GM19043 (cell line): ENCODE results near the gene CRKL.
"Not testable (repeated sequence)": the region's sequence is repeated elsewhere in the genome, so short reads cannot be mapped to it uniquely, and the experiment has no call there.

Source experiments
- ATAC-seq: cut with Tn5 transposase; IDR thresholded peaks from one replicate; pipeline ENCODE4 v1.9.1; 2021; ENCODE audit warnings: low read depth; ENCODE audit not compliant: unreplicated experiment

The CRKL gene, protein sequence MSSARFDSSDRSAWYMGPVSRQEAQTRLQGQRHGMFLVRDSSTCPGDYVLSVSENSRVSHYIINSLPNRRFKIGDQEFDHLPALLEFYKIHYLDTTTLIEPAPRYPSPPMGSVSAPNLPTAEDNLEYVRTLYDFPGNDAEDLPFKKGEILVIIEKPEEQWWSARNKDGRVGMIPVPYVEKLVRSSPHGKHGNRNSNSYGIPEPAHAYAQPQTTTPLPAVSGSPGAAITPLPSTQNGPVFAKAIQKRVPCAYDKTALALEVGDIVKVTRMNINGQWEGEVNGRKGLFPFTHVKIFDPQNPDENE

DNA sequence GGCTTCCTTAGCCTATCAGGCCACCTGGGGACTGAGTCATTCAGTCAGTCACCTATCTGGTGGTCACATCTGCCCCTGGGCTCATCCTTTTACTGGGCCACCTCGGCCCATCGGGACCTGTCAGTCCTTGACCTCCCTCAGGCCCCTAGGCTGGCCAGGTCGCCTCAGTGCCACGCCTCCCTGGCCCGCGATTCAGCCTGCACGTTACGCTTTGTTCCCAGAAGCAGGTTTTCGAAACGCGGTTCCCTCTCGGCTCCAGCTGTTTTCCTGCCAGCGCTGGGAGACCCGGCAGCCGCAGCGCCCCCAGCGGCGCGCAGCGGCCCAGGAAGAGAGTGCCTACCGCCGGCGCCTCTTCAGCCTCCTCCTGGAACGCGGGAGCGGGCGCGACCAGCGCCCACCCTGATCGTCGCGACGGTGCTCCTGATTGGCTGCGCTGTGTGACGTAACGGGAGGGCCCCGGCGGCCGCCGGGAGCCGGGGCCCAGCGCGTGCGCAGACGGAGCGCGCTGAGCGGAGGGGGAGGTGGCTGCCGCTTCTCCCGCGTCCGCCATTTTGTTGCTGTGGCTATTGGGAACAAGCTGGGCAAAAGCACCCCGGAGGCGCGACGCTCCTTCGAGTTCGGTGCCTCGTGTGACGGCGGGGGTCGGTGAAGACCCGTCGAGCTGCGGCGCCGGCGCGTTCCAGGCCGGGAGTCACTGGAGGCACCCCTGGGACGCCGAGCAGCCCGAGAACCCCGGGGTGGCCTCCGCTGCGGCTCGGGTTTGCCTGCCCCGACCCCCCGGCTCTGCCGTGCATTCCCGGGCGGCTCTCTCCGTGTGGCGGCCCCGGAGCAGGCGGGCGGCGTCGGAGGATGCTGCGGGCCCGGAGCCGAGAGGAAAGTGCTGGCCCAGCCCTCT is at the start of gene CRKL:
Gene CRKL, plus strand, starts transcription at position 492 of the 895 bp plus-strand sequence. CDS start 528 bp downstream, outside the sequence.
- peak; percentile 93 for ATAC-seq

DNA sequence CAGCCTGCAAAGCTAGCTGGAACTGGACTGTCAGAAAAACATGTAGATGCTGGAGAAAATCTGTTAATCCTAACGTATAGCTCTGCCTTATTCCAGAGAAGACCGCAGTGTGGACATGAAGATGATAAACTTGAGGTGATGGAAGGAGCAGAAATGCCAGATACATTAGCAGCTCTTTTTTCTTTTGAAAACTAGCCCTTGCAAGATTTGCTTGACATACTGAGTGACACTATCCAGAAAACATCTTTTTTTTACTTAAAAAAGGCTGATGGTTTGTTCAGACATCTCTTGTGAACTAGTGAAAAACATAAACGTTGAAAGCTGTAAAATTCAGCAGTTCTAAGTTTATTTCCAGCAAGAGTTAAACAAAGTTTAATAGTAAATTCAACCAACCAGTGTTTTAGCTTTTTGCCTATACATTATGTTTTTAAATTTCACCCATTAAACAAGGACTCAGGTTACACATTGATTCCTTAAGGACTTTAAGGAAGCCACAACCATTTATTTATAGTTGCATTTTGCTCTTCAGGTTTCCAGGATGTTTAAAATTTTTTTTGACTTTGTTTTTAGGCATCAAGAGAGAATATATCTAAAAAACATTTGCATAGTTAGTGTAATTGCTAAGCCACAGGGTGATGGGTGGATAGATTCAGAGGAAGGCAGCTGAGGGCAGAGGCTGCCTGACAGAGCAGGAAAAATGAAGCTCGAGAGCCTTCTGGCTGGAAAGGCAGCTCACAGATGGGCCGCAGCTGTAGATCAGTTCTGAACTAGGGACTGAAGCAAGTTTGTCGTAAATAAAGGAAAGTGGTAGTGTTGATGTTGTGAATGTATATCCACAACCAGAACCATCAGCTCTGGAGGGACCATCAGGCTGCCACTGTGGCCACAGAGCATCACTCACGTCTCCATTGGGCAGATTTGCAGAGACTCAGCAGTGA is 48.9 kb upstream of the CRKL start:
- ATAC-seq, result no peak

DNA sequence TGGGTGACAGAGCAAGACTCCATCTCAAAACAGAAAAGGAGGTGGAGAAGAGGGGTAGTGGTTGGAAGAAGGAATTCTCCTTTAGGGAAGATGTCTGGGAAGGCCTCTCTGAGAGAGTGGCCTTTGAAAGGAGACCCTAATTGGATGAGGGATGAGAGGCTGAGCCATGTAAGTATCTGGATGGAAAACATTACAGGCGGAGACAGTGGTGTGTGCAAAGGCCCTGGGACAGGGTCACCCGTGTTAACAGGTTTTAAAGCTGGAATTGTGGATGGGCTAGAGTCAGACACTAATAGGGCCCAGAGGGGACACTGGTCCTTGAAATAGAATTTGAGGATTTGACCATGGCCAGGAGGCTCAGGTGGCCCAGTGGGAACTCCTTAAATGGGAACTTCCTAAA is 48.0 kb upstream of the CRKL start:
- no peak for ATAC-seq

DNA sequence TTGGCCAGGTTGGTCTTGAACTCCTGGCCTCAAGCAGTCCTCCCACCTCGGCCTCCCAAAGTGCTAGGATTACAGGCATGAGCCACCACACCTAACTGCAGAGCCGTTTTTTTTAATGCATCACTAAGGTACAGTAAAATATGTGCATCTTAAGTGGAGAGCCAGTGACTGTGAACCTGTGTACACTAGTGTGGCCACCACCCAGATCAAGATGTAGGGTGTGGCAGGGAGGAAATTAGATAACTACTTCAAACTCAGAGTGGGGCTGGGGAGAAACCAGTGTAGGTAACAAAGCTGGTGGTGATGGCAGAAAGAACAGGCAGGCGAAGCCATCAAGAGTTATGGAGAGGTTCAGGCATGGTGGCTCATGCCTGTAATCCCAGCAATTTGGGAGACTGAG is 44.0 kb upstream of the CRKL start:
- ATAC-seq, result no peak

DNA sequence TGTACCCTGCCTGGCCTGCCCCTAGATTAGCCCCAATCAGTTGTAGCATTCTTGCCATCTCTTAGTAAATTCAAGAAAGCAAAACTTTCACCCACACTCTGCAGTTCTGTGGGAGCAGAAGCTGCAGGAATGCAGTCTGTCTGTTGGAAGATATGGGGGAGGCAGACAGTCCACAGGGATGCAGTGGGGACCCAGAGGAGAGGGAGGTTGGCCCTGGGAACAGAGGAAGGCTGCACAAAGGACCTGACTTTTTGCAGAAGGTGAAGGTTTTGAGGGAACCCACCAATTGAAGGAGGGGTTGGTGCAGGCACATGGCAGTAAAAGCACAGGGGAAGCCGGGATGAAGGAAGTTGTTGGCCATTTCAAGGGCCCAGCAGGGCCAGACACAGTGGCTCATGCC is 41.9 kb upstream of the CRKL start:
- ATAC-seq, result no peak

DNA sequence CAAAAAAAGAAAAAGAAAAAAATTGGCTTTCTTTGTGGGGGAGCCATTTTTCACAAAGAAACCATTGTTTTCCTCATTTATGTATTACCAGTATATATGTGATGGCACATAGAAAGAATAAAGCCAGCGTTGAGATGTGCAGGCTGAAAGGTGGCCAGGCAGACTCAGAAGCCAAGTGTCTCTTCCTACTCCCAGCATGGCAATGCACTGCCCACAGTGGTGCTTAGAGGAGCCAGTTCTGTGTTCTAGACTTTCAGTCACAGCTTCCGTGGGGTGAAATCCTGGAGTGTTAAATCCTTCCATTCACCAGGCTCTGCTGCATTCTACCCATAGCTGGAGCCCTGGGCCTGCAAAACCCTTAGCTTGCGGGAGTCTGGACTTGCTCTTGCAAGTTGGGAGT is 39.5 kb upstream of the CRKL start:
- ATAC-seq, result no peak

DNA sequence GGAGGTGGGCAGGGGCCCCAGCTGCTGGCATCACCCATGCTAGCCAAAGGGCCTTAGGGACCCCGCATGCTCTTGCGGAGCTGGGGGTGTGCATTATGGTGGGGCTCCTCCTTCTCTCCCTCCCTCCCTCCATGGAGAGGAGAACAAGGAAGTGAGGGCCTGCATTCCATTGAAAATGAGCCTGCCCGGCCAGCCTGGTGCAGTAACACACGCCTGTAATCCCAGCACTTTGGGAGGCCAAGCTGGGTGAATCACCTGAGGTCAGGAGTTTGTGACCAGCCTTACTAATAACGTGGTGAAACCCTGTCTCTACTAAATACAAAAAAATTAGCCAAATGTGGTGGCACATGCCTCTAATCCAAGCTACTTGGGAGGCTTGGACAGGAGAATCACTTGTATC is 36.0 kb upstream of the CRKL start:
- no peak for ATAC-seq

DNA sequence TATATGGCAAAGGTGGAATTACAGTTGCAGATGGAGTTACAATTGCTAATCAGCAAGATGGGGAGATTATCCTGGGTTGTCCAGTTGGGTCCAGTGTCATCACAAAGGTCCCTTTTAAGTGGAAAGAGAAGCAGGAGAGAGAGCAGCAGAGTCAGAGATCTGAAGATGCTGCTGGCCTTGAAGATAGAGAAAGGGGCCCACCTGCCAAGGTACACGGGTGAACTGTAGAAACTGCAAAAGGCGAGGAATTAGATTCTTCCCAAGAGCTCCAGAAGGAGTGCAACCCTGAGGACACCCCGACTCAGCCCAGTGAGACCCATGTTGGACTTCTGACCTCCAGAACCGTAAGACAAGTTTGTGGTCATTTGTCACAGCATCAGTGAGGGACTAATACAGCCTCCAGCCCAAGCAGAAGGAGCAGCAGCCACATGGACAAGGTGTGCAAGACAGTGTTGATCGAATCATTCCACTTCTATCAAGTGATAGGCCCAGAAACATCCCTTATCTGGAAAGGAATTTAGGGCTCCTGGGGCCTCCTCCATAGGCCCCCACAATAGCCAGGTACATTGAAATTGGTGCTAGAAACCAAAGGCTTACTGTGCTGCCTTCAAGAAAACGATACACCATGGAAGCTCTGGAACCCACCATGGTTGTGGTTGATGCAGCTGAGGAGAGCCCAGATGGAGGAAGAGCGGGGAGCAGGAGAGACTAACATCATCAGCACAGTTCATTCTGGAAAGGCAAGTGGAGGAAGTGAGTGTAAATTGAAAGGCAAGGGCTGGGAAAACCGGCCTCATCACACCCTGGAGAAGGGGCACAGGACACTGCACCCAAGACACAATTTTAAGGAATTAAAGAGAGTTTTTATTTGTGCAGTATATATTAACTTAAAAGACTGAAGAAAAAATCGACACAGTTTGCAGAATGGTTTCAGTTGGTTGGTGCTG is 35.1 kb upstream of the CRKL start:
- ATAC-seq, result no peak

DNA sequence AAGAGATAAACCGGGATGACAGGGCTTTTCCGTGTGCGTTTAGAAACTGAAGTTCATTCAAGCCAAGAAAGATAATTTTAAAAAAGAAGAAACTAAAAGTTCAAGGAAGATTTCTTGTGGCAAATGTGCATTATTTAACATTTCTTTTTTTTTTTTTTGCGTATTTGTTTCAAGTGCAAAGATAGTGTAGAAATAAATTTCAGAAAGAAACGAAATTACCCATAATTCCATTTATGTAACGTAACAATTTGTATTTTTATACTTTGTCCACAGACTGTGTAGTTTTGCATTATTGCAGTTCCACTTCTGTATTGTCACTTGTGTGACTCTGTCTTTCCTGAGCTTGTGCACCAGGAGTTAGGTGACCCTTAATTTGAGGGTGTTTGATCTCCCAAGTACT is 34.4 kb upstream of the CRKL start:
- no peak for ATAC-seq

DNA sequence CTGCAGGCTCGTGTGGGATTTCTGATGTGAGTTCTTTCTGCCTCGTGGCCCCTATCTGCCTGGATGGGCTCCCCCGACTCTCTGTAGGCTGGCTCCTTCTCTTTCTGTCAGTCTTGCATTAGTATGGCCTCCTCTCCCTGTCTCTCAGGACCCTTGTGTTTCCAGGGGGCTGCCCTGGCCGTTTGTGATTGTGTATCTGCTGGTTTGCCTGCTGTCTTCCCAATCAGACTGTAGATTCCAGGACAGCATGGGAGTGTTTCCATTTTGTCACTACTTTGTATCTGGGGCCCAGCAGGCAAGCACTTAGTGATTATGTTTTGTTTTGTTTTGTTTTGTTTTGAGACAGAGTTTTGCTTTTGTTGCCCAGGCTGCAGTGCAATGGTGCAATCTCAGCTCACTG is 32.8 kb upstream of the CRKL start:
- no peak for ATAC-seq

DNA sequence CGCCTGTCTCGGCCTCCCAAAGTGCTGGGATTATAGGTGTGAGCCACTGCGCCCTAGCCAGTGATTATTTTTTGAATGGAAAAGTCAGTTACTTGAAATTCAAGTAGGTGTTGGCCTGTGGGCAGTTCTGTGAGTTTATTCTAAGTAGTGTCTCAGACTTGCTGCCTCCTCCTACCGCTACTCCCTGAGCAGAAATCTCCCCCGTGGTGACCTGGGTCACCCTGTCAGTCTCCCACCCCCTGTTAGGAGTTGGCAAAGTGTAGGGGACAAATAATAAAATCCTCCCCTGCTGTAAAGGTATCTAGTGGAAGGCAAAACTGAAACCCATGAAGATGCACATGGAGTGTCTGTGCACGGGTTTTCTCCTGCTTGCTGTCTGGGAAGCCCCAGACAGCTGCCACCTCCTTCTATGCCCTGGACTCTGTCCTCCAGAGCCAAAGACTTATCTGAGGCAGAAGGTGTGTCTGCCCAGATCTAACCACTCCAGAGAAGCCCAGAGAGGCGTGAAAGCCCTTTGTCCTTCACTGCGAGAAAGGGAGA is 32.1 kb upstream of the CRKL start:
- no peak for ATAC-seq

DNA sequence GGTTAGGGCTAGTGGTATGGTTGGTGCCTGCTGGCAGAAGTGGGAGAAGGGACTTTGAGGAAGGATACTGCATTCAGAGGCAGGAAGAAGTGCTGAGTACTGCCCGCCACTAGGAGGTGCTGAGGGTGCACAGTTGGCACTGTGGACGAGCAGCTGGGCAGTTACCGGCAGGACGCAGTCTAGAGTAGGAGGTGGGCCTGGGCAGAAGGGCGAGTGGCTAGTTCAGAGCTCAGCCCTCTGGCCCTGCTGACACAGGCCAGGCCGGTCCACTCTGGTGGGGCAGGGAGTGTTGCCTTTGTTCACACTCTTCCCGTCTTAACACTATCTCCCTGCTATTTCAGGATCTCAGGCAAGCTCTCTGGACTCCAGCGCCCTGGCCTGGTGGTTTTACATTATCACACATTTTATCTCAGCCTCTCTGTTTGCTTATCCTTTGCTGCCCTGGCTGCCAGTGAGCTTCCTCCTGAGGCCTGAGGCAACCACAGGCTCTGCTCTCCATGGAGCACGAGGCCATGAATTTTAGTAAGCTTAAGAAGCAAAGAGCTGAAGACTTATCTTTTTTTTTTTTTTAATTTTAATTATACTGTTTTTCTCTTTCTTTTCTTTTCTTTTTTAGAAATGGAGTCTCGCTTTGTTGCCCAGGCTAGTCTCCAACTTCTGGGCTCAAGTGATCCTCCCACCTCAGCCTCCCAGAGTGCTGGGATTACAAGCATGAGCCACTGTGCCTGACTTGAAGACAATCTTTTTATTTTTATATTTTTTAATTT is 31.5 kb upstream of the CRKL start:
- ATAC-seq, result no peak

DNA sequence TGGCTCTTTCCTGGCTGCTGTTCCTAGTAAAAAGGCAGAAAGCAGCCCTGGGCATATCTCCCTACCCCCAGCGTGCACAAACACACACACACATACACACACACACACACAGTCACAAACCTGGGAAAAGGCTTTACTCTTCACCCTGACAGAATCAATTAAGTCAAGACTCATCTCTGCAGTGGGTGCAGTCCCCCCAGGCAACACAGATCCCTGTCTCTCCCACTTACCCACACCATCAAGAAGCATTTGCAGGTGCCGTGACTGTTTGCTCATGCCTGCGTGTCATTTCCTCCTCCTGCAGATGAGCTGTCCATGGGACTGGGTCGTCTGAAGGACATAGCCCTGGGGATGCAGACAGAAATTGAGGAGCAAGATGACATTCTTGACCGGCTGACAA is 29.8 kb upstream of the CRKL start:
- ATAC-seq, result no peak

DNA sequence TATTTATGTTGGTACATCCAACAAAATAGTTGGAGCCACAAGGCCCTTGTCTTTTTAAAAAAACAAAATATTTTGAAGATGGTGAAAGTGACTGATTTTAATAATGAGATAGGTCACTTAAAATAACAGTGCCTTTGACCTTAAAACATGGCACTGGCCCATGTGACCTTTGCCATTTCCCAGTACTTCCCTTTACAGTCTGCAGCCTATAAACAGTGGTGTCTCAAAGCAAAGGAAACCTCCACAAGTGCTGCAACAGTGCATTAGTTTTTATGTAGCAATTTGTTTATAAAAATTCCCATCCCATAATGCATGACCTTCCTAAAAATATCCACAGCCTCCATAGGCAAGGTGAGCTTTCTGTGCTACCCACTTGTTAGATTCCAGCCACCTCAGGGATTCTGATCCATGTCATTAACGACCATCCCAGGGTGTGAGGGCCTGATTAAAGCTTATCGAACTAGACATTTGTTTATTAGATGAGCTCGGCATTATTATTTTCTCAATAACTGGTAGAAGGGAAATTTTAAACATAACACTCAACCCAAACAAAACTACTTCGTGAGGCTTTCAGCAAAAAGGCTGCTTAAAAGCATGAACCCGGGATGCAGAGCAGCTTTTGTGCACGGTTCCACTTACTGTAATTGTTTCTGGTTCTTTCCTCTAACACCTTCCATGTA is 28.0 kb upstream of the CRKL start:
- no peak for ATAC-seq

DNA sequence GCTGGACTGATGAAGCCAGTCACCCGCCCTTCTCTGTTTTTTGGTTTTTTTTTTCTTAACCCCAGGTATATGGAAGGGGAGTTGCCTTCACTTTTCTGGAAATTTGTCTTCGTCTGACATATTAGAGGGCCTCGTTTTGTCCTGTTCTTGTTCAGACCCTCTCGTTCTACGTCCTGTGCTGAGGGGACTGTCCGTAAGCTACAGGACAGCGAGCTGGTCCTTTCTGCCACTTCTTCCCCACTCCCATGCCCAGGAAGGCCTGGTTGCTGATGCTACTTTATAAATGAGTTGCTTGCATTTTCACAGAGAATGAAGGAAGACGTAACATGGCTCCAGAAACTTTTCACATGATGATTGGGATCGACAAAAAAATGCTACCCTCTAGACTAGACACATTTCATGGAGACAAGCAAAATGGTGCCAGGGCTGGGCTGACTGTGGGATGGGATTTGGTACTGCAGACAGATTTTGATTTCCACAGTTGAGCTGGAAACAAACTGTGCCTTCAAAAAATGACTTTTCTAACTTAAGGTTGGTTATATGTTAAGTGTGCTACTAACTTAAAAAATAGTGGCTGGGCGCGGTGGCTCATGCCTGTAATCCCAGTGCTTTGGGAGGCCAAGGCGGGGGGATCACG is 27.2 kb upstream of the CRKL start:
- ATAC-seq, result no peak

DNA sequence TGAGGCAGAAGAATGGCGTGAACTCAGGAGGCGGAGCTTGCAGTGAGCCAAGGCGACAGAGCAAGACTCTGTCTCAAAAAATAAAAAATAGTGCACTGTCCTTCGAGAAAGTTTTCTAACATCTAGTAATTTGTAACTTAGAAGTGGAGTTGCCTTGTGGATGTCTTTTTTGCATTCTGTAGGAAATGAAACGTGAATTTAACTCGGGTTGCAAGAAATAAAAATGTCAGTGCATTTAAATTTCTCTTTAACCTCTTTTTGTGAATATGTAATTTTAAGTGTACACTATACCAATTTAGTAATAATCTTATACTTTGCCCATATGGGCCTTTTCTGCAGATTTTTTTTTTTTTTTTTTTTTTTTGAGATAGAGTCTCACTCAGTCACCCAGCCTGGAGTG is 26.2 kb upstream of the CRKL start:
- ATAC-seq, result no peak

DNA sequence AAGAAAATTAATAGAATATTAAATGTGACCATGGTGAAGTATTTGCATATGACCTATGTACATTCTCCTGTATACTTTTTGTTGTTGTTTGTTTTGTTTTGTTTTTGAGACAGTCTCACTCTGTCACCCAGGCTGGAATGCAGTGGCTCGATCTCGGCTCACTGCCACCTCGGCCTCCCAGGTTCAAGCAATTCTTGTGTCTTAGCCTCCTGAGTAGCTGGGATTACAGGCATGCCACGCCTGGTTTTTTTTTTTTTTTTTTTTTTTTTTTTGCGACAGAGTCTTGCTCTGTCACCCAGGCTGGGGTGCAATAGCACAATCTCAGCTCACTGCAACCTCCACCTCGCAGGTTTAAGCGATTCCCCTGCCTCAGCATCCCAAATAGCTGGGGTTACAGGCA is 19.5 kb upstream of the CRKL start:
- ATAC-seq, result not testable (repeated sequence)
